ENCODE results near the gene FNDC11.

FNDC11 gene

GRCh38 chr20:63582382-63583063 lies 28.6 kb downstream of the FNDC11 start:
- no peak for FAIRE-seq

- FAIRE-seq, result no peak
Measured at GRCh38 chr20:63585616-63586565, 31.9 kb downstream of the FNDC11 start.

- FAIRE-seq, result no peak
Measured at GRCh38 chr20:63586797-63587196, 32.8 kb downstream of the FNDC11 start.

GRCh38 chr20:63587256-63587655 lies 33.3 kb downstream of the FNDC11 start:
- FAIRE-seq, result no peak

- no peak for FAIRE-seq
Measured at GRCh38 chr20:63587776-63588591, 34.0 kb downstream of the FNDC11 start.

- FAIRE-seq, result no peak
Measured at GRCh38 chr20:63588641-63589041, 34.7 kb downstream of the FNDC11 start.

GRCh38 chr20:63589261-63590217 lies 35.6 kb downstream of the FNDC11 start:
- FAIRE-seq, result no peak

- FAIRE-seq, result no peak
Measured at GRCh38 chr20:63590218-63591146, 36.5 kb downstream of the FNDC11 start.

GRCh38 chr20:63591147-63591533 lies 37.2 kb downstream of the FNDC11 start:
- no peak for FAIRE-seq

GRCh38 chr20:63591786-63592355 lies 37.9 kb downstream of the FNDC11 start:
- no peak for FAIRE-seq

- no peak for FAIRE-seq
Measured at GRCh38 chr20:63592661-63593060, 38.7 kb downstream of the FNDC11 start.

- no peak for FAIRE-seq
Measured at GRCh38 chr20:63594043-63594561, 40.1 kb downstream of the FNDC11 start.

- FAIRE-seq, result no peak
Measured at GRCh38 chr20:63595416-63596127, 41.6 kb downstream of the FNDC11 start.

GRCh38 chr20:63596423-63596822 lies 42.5 kb downstream of the FNDC11 start:
- no peak for FAIRE-seq

- FAIRE-seq, result no peak
Measured at GRCh38 chr20:63597651-63598478, 43.9 kb downstream of the FNDC11 start.

GRCh38 chr20:63598479-63599395 lies 44.8 kb downstream of the FNDC11 start:
- FAIRE-seq, result no peak

GRCh38 chr20:63599396-63600050 lies 45.6 kb downstream of the FNDC11 start:
- no peak for FAIRE-seq

All from colon (tissue), 2 donors.